HUDEP-2 (cell line): ENCODE results near the gene COL6A2.

Source experiments
- DNase-seq, 76 experiments: peaks; one replicate each; lab custom pipeline; 2025; ENCODE audit not compliant: unreplicated experiment in 76 of 76; lab: John Stamatoyannopoulos, UW

Gene COL6A2

DNA sequence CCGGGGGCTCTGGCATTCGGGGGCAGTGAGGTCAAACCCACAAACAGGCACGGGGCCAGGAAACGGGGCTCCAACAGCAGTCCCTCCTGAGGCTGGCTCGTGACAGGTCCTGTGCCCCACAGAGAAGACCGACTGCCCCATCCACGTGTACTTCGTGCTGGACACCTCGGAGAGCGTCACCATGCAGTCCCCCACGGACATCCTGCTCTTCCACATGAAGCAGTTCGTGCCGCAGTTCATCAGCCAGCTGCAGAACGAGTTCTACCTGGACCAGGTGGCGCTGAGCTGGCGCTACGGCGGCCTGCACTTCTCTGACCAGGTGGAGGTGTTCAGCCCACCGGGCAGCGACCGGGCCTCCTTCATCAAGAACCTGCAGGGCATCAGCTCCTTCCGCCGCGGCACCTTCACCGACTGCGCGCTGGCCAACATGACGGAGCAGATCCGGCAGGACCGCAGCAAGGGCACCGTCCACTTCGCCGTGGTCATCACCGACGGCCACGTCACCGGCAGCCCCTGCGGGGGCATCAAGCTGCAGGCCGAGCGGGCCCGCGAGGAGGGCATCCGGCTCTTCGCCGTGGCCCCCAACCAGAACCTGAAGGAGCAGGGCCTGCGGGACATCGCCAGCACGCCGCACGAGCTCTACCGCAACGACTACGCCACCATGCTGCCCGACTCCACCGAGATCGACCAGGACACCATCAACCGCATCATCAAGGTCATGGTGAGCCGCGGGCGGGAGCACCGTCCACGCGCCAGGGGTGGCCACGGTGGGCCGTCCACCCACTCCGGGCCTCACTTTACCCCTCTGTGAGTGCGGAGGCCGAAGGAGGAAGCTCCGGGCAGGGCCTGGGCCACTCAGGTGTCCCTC, 14.2 kb downstream of the COL6A2 start:
- DNase-seq: no peak

- no peak for DNase-seq
These were observed 14.9 kb downstream of the COL6A2 start for GRCh38 chr21:46112725-46113215.

- no peak for DNase-seq
These were observed 15.7 kb downstream of the COL6A2 start for GRCh38 chr21:46113497-46114176.

DNA sequence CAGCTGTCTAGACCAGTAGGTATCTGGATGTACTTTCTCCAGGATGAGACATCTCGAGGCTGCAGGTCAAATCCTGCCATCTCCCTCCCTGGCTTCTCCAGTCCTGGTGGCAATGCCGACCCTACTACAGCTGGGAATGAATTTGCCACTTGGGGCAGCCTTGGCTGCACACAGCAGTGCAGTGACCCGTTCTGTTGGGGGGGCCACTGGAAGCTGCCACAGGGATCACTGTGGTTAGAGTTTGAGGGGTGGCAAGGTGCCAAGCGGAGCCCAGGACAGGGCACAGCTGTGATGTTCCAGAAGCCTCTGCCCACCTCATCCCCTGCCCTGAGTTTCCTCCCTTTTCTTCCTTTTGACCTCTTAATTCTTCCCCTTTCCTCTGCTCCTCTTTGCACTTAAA, 17.1 kb downstream of the COL6A2 start:
- DNase-seq: no peak

DNA sequence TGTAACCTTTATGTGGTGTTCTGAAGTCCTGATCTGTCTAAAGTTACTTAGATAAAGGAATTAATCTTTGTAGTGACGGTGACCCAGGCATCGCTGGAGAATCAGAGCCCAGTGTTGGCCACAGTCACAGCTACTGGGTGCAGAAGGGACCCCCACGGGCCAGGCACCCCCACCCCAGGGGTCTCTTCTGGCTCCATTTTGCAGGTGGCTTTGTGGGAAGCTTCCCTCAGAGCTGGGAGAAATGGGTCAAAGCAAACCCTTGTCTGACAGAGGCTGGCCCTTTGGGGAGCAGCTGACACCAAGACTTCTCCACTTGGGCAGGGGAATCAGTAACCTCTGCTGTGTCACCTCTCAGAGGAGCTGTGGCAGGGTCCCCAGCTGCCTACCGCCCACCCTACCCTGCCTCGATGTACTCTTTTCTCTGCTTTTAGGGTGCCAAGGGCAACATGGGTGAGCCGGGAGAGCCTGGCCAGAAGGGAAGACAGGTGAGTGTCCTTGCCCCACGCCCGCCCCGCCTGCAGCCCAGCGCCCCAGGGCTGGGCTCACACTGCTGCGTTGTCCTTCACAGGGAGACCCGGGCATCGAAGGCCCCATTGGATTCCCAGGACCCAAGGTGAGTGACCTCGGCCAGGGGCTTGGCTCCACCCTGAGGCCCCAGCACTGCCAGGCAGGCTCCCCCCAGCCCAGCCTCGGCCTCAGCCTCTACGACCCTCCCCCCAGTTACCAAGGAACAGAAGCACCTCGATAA, 17.7 kb downstream of the COL6A2 start:
- no peak for DNase-seq

DNA sequence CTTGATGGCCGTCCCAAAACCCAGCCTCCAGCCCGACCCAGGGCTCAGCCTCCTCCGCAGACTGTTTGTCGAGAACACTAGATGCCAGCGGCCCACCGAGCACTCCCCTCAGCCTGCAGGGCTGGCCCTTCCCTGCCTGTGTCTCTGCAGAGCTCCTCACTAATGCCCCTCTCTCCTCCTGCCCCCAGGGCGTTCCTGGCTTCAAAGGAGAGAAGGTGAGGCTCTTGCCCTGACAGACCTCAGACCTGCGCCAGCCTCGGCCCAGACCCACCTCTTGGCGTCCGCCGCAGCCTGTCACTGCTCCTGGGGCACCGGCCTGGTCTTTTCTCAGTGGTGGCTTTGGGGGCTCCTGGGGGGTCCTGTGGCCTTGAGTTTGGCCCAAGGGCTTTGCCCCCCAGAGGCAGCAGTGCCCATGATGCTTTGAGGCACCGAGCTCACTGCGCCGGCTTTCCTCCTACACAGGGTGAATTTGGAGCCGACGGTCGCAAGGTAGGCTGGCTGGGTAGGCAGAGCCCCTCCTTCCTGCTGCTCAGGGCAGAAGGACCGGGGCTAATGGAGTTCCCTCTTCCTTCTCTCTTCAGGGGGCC, 18.4 kb downstream of the COL6A2 start:
- DNase-seq: no peak

GRCh38 chr21:46116776-46117585, 19.1 kb downstream of the COL6A2 start:
- no peak for DNase-seq

- DNase-seq: no peak
These were observed 19.8 kb downstream of the COL6A2 start for GRCh38 chr21:46117586-46118315.

DNA sequence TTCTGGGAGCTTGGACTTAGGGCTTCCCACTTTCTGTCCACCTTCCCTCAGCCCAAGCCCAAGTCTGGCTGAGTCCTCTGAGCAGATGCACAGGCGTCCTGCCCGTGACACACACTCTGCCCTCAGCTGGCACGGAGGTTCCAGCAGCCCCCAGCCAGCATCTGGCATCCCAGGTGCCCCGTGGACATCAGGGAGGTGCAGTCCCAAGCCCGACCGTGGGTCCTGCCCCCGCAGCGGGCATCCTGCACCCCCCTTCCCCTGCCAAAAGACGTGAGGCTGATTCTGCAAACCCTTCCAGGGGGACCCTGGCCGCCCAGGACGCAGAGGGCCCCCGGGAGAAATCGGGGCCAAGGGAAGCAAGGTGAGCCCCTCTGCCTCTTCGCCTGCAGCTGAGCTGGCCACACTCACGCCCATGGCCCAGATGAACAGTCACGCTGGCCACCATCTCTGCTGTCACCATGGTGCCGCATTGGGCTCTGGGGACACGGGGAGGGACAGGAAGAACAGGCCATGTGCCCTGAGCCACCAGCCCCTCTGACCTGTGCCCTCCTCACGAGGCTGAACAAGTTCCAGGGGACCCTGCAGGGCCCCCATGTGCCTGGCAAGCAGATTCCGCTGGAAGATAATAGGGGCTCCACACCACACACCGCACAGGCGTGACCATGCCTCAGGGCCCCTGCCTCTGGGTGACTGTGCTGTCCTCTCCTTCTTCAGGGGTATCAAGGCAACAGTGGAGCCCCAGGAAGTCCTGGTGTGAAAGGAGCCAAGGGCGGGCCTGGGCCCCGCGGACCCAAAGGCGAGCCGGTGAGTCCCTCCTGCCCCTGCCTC, 20.6 kb downstream of the COL6A2 start:
- no peak for DNase-seq

DNA sequence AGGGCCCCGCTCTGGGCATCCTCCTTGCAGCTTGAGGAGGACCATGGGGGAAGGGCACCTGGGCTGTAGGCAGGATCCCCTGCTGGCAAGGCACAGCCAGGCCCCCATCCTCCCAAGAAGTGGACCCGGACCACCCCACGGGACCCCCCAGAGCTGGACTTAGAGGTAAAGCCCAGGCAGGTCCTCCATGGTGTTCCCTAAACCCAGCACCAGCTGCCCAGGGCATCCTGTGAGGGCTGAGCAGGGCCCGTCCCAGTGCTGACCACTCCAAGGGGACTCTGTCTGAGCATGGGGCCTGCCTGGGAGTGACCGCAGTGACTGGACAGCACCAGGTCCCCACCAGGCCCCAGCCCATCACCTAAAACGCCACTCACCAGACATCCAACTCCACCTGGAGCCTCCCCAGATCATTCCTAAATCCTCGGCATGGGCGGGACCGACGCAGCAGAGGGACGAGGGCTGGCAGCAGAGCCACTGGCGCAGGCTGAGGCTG, 21.3 kb downstream of the COL6A2 start:
- DNase-seq: no peak

DNA sequence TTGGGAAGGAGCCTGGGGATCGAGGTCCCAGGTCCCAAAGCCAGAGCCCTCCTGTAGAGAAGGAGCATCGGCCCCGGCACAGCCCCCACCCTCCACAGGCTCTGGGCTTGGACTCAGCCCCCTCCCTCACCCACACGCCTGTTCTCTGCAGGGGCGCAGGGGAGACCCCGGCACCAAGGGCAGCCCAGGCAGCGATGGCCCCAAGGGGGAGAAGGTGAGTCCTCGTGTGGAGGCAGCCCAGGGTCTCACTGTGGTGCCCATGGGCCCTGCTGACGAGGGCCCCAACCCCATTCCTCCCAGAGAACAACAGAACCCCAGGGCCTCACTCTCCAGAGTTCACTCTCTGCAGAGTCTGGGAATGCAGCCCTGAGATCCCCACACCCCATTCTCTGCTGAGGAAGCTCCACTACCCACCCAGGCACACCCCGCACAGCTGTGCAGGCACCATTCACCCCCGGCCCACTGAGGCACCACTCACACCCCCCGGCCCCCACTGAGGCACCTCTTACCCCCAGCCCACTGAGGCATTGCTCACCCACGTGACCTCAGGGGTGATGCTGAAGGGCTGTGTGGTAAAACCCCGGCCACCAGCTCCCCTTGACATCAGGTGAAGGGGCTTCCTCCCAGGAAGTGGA, 21.8 kb downstream of the COL6A2 start:
- no peak for DNase-seq

GRCh38 chr21:46120301-46121285, 22.7 kb downstream of the COL6A2 start:
- DNase-seq: no peak

DNA sequence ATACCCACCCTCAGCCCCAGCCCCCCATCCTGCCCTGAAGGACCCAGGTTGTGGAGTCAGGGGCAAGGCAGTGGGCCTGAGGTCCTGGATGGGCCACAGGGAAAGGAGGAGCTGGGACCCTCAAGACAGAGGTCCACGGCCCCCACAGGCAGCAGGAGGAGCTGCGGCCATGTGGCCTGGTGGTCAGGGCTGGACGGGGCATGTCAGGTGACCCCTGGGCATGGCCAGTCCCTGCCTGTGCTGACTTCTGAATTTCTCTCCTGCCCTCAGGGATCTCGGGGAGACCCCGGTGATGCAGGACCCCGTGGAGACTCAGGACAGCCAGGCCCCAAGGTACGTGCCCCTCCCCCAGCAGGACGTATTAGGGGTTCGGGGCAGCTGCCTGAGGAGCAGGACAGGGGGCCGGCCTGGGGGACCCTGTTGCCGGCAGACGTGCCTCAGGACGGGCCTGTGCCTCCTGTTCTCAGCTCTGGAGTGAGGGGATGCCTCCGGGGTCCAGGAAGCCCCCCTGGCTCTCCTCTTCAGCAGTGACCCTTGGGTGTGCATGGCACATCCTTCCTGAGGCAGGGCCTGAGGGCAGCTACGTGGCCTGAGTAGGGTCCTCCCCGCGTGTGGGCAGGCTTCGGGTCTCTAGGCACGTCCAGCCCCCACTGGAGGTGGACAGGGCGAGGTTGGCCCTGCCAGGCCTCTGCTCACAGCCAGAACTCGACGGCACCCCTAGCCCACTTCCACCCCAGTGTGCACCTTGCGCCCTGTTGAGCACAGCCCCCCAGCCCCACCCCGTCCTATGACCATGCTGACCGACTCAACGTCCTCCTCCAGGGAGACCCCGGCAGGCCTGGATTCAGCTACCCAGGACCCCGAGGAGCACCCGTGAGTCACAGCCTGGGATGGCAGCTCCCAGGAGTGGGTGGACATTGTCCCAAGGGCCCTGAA, 23.6 kb downstream of the COL6A2 start:
- DNase-seq: no peak

DNA sequence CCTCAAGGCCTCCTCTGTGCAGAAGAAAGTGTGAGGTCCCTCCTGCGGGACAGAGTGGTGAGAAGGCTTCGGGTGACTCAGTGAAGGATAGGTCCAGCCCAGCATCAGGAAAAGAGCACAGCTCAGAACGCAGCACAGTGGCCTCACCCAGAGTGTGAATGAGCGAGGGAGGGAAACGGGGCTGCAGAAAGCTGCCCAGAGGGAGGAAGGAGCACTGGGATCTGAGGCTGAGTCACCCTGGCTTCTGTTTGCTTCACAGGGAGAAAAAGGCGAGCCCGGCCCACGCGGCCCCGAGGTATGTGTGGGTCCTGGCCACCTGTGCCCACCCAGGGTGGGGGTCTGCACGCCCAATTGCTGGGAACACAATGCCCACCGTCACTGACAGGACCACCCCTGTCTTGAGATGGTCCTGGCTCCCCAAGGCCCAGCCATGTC, 24.3 kb downstream of the COL6A2 start:
- DNase-seq: no peak
